K562 (cell line): Measurements from ENCODE around the gene WFIKKN1. TPM values are rescaled to one million over a fixed set of nuclear protein-coding genes. Genes with fewer than 3 reads are reported as not detected.
A peak's percentile ranks its signal among the peaks of the same experiment; 100 is the strongest.

Experiments
- CAMTA2 ChIP-seq: fragments of 250-450 bp; sonication (Bioruptor Pico); conservative IDR thresholded peaks from 2 replicates; pipeline ENCODE4 v1.5.1; 2022
- CCAR2 ChIP-seq: fragments of 200-400 bp; formaldehyde crosslinking; IDR thresholded peaks from 2 replicates; pipeline ENCODE4 v1.6.1; 2017; ENCODE audit warnings: mild to moderate bottlenecking, low read depth, low read length
- CREBBP ChIP-seq: IDR thresholded peaks from one replicate; pipeline ENCODE4 v1.6.1; 2012; ENCODE audit warnings: low read depth, mild to moderate bottlenecking, control low read depth, inconsistent platforms, low read length
- ETS1 ChIP-seq: conservative IDR thresholded peaks from 2 replicates; pipeline ENCODE4 v1.6.1; 2011; ENCODE audit warnings: low read depth, mild to moderate bottlenecking, low read length; ENCODE audit not compliant: control insufficient read depth
- FIP1L1 ChIP-seq: fragments of 200-400 bp; formaldehyde crosslinking; IDR thresholded peaks from 2 replicates; pipeline ENCODE4 v1.6.1; 2018; ENCODE audit warnings: mild to moderate bottlenecking, low read depth, low read length; ENCODE audit not compliant: poor library complexity, severe bottlenecking
- FOXP1 ChIP-seq: sonication (generic); formaldehyde crosslinking; IDR thresholded peaks from 2 replicates; pipeline ENCODE4 v1.8.0; 2022; ENCODE audit warnings: mild to moderate bottlenecking, missing genetic modification reagents
- HMGN3 ChIP-seq: IDR thresholded peaks from 2 replicates; pipeline ENCODE4 v1.6.1; 2011; ENCODE audit warnings: borderline replicate concordance, low read depth, mild to moderate bottlenecking, mixed read lengths, low read length; ENCODE audit not compliant: insufficient read length; ENCODE audit errors: extremely low read depth
- ILK ChIP-seq: fragments of 450-650 bp; IDR thresholded peaks from 2 replicates; pipeline ENCODE4 v1.6.1; 2016; ENCODE audit warnings: missing genetic modification characterization, low read depth, mild to moderate bottlenecking, missing compliant biosample characterization, moderate library complexity, borderline replicate concordance
- LARP7 ChIP-seq: fragments of 450-650 bp; IDR thresholded peaks from 2 replicates; pipeline ENCODE4 v1.6.1; 2016
- MCM2 ChIP-seq: fragments of 450-650 bp; IDR thresholded peaks from 2 replicates; pipeline ENCODE4 v1.6.1; 2017; ENCODE audit warnings: low read depth, mild to moderate bottlenecking
- NFXL1 ChIP-seq: fragments of 450-650 bp; formaldehyde crosslinking; IDR thresholded peaks from 2 replicates; pipeline ENCODE4 v1.4.0; 2021; ENCODE audit warnings: mild to moderate bottlenecking
- NR2C2 ChIP-seq, 2 experiments: fragments of 200-800 bp in 1 of 2; sonication (Bioruptor generic) in 1 of 2; sonication (generic) in 1 of 2; formaldehyde crosslinking in 1 of 2; IDR thresholded peaks; 2 replicates each; pipeline versions ENCODE4 v1.6.1 to v1.8.0; 2016 to 2022; ENCODE audit warnings: mild to moderate bottlenecking in 1 of 2, missing compliant biosample characterization in 1 of 2, missing genetic modification characterization in 1 of 2, missing genetic modification reagents in 1 of 2
- RFX7 ChIP-seq: fragments of 250-450 bp; sonication (Bioruptor Pico); IDR thresholded peaks from 2 replicates; pipeline ENCODE4 v1.5.1; 2021; ENCODE audit warnings: mild to moderate bottlenecking
- SREBF2 ChIP-seq: sonication (generic); formaldehyde crosslinking; IDR thresholded peaks from 2 replicates; pipeline ENCODE4 v1.4.0; 2020; ENCODE audit warnings: mild to moderate bottlenecking, missing genetic modification reagents
- SRSF9 ChIP-seq: fragments of 200-400 bp; formaldehyde crosslinking; IDR thresholded peaks from 2 replicates; pipeline ENCODE4 v1.6.1; 2017; ENCODE audit warnings: low read depth, low read length, borderline replicate concordance
- TCF15 ChIP-seq: fragments of 250-450 bp; sonication (Bioruptor Pico); IDR thresholded peaks from 2 replicates; pipeline ENCODE4 v1.8.0; 2022; ENCODE audit warnings: moderate library complexity, mild to moderate bottlenecking, inconsistent platforms
- ZBTB11 ChIP-seq, 3 experiments: fragments of 200-800 bp in 1 of 3; fragments of 250-450 bp in 1 of 3; fragments of 450-650 bp in 1 of 3; sonication (Bioruptor Pico) in 1 of 3; sonication (Bioruptor generic) in 1 of 3; formaldehyde crosslinking in 1 of 3; IDR thresholded peaks; 2 replicates each; pipeline versions ENCODE4 v1.6.1 to v1.8.0; 2016 to 2022; ENCODE audit warnings: mild to moderate bottlenecking in 2 of 3, missing genetic modification characterization in 2 of 3, missing compliant biosample characterization in 1 of 3, moderate library complexity in 1 of 3
- polyA plus RNA-seq, 8 experiments: library from polyadenylated mRNA; depleted of rRNA in 4 of 8; stranded (reverse) in 5 of 8; unstranded in 3 of 8; fragments of >200 nt; fragmentation: Nextera tagmentation in 2 of 8; fragmentation: Illumina TruSeq in 1 of 8; extraction: Ambion mirVana in 2 of 8; extraction: Trizol in 1 of 8; gene quantifications; 2 replicates each; pipeline versions ENCODE4 v1.2.1 to v1.2.3, GENCODE V29; 2011 to 2014; ENCODE audit warnings: inconsistent platforms in 1 of 8, missing spikeins in 1 of 8
- total RNA-seq, 7 experiments: library from RNA; depleted of rRNA in 6 of 7; stranded (reverse); fragments of >200 nt in 6 of 7; fragmentation: Illumina TruSeq in 2 of 7; extraction: Trizol in 2 of 7; gene quantifications; 2 replicates each; pipeline versions ENCODE4 v1.2.1 to v1.2.3, GENCODE V29; 2011 to 2021; ENCODE audit warnings: low replicate concordance in 1 of 7
- TF ChIP-seq, protein P1 (sequence below): fragments of 250-450 bp; sonication (Bioruptor Pico); IDR thresholded peaks from 2 replicates; pipeline ENCODE4 v1.4.0; 2020

Gene WFIKKN1
- total and polyA plus RNA-seq, 9 of the 15 experiments (the other 6 are each of a cell fraction or from before 2014, with no cell fraction given) = 0.14 to 1.1 (median 0.50) TPM; not detected in 4

- peak; percentile 59 to 93 (median 66); a peak in 5 of 6 replicates for TF ChIP-seq ZBTB11 (CRISPR knock-in tag; IDR thresholded peaks at IDR 0.05)
- TF ChIP-seq NR2C2 (CRISPR knock-in tag; IDR thresholded peaks at IDR 0.05) = no peak
- TF ChIP-seq NR2C2 (tag; IDR thresholded peaks at IDR 0.05) = peak; percentile 39; the same call in 1 of the 2 replicates
- TF ChIP-seq CAMTA2 (CRISPR knock-in tag) = no peak
- TF ChIP-seq NFXL1 (CRISPR knock-in tag) = no peak
- no peak for TF ChIP-seq FOXP1 (CRISPR knock-in tag)
- no peak for TF ChIP-seq RFX7 (CRISPR knock-in tag)
- no peak for TF ChIP-seq CREBBP
- no peak for TF ChIP-seq SRSF9
- TF ChIP-seq CCAR2 = no peak
- TF ChIP-seq, protein P1, sequence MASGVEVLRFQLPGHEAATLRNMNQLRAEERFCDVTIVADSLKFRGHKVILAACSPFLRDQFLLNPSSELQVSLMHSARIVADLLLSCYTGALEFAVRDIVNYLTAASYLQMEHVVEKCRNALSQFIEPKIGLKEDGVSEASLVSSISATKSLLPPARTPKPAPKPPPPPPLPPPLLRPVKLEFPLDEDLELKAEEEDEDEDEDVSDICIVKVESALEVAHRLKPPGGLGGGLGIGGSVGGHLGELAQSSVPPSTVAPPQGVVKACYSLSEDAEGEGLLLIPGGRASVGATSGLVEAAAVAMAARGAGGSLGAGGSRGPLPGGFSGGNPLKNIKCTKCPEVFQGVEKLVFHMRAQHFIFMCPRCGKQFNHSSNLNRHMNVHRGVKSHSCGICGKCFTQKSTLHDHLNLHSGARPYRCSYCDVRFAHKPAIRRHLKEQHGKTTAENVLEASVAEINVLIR (CRISPR knock-in tag) = no peak
- TF ChIP-seq FIP1L1 = no peak
- TF ChIP-seq ILK = no peak
- no peak for TF ChIP-seq TCF15 (CRISPR knock-in tag)
- TF ChIP-seq LARP7 = no peak
- no peak for TF ChIP-seq ETS1
- no peak for TF ChIP-seq SREBF2 (CRISPR knock-in tag)
- TF ChIP-seq MCM2 = no peak
- TF ChIP-seq HMGN3 = peak; percentile 34
These were observed 49.2 kb downstream of the WFIKKN1 start, which contains the start of gene STUB1 (continued) for GRCh38 chr16:679814-680624.
